ENCODE results near the gene RHOBTB1.

Gene RHOBTB1

DNA sequence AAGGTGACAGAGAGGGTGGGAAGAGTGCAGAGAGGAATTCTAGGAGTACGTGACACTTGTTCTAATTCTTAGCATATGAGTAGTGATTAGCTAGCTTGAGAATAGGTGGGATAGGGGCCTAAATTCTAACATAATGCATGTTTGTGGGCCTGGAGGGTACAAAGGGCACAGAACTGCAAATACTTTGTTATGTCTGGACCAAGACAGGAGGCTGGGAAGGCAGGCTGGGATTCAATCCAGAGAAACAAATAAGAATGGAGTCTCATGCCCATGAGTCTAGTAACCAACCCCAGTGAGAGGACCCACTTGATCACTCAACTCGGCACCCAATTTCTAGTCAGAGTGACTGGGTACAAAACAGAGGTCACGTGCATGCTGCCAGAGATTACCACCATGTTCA lies 40.9 kb downstream of the RHOBTB1 start:
- DNase-seq: no peak

DNA sequence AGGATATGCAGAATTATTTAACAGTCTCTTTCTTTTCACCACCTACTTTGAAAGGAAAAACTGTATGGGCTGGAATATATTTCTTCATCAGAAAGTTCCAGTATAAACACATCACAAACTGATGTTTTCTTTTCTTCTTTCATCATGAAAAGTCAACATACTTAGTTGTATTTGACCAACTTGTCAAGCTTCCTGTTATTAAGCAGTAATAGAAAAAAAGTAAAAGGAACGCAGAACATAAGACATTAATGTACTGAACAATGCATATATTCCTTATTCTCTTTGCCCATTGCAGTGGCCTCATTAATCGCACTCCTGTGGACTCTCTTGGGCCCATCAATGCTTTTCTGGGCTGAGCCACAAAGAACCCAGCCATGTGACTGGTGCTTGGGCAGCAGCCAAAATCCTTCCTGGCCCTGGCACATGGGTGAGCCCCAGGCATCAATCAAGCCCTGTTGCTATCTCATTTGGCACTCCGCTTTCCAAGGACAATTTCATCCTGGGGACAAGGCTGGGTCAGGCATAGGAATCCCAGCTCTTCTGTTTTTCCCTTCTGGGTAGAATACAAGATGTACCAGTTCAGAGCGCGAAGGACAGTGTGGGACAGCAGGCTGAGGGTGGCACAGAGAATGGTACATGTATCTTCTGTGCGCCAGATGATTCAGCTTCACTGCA lies 42.3 kb downstream of the RHOBTB1 start:
- no peak for DNase-seq

DNA sequence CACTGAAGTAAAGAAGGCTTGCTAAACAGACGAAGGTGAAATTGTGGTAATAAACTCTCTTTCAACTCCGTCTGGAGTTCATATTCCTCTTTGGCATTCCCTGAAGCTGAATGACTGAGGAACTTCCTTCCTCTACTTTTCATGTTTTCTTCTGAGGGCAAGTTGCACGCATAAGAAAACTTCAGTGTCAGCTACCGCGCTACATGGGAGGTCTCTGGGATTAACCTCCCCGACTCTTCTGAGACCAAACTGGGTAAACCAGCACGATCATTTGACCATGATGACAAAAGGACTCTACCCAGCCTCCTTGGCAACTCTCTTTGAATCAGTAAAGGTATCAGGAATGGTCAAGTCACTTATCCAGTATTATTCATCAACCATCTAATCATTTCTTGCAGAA lies 44.7 kb downstream of the RHOBTB1 start:
- DNase-seq: no peak

DNA sequence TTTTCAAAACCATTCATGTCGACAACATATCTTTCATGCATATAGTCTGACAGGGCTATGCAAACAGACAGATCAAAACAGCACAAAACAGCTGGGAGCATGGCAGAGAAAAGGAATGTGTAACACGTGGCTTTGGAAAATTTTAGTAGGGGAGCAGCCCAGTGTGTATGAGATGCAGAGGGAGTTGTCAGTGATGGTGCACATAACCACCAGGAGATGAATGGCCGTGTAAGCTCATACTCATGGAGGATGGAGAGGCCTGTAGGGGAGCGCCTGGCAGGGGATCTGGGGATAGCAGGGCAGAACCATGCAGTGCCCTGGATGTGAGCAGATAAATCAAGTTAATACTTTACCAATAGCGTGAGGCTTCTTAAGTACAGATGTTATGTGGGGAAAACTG lies 45.7 kb downstream of the RHOBTB1 start:
- no peak for DNase-seq

DNA sequence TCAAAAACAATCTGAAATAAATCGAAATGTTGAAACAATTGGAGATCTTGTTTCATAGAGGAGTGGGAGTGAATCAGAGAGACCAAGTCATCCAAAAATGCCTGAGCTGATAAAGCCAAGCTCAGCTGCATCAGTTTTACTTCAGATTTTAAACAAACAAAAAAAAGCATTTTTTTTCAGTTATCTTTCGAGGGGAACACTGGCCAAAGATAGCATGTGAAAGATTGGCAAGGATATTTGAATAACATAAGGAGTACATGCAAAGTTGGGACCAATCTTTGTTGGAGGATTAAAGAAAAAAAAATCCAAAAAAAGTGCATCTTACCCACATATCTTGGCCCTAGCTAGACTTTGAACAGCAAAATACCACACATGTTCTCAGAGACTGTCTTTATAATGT lies 47.2 kb downstream of the RHOBTB1 start:
- DNase-seq: no peak

DNA sequence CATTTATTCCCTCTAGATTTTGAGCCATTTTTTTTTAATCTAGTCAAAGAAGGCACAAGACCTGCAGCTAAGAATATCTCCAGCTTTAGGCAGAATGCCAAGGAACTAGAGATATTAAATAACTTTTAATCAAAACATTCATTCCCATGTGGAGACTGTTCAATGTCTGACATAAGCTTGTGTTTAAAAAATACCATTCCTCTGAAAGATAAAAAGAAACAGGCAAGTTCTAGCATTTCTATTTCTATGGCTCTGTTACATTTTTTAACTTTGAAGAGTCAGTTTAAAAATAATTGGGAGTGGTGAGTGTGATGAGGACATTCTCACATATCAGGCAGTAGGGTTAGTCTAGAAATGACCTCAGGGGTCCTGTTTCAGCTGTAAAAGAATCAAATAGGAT lies 48.0 kb downstream of the RHOBTB1 start:
- DNase-seq: no peak

DNA sequence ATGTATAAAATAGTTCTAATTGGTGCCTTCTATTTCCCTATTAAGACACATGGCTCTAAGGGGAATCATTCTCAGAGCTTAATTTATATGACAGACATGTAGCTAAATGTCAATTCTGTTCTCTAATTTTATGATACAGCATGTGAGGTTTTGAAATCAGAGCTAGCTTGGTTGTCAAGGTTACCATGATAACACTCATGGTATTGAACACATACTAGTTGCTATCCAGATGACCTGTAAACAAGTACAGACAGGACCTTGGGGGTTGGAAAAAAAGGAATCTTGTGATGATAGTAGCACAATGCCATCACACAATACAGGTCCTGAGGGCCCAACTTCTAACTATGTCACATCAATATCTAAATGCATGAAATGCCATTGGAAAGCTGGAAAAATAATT lies 49.2 kb downstream of the RHOBTB1 start:
- DNase-seq: no peak

DNA sequence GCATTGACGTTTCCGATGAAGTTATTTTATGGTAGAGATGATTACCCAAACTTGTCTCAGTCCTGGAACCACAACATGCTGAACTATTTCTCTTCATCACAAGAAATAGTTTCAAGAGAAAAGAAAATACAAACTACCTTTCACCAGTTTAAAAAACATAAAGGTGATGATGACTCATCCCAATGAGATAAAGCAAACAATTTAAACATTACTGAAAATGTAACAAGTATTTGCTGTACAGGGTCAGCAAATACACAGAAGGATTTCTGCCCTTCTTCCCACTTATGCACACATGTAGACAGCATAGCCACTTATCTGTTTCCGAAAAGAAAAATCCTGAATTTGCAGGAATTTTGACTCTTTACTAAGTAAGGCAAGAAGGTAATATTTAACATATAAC lies 50.8 kb downstream of the RHOBTB1 start:
- DNase-seq: no peak

DNA sequence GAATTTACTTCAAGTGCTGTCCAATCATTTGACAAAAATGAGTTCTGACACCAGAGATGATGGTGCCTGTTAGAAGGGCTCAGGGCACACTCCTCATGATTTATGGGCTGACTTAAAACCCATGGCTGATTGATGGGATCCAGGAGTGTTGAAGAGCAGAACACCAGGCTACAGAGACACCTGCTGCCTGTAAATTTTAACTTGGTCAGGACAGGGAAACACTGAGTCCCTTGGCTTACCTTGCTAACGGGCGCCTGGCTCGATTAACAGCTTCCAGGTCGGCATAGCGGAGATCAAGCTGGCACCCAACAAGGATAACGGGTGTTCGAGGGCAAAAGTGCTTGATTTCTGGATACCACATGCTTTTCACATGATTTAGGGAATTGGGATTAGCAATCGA lies 51.4 kb downstream of the RHOBTB1 start:
- no peak for DNase-seq

DNA sequence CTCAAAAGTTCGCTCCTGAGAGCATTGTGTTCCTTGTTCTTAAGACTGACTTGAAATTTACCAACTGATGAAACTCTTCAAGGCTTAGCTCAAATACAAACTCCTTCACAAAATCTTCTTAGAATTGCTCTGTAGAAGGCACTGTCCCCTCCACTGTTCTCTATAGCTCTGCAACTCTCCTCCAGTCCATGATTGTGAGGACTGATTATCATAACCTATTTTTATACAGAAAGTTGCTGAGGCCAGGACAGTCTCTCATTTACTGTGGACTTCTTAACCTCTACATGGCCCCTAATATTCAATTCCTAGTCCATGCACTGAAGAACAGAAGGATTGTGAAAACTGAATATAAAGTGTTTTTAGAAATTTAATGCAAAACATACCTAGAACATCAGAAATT lies 53.2 kb downstream of the RHOBTB1 start:
- no peak for DNase-seq

DNA sequence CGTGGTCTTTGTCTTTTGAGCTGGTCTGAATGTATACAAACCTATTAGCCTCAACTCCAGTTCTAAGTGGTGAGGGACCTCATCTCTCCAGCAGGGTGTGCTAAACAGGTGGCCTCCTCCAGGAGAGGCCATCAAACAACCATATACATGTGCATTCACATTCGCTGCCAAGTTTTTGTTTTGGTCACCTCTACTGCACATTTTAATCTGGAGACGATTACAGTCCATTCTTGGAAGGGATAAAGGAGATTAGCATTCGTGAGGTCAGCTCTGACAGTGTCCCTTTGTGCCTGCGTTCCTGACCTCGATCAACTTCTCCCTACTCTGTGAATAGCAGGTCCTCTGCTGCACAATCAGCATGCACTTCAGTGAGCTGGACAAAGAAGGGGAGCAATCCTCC lies 60.8 kb downstream of the RHOBTB1 start:
- DNase-seq: no peak

DNA sequence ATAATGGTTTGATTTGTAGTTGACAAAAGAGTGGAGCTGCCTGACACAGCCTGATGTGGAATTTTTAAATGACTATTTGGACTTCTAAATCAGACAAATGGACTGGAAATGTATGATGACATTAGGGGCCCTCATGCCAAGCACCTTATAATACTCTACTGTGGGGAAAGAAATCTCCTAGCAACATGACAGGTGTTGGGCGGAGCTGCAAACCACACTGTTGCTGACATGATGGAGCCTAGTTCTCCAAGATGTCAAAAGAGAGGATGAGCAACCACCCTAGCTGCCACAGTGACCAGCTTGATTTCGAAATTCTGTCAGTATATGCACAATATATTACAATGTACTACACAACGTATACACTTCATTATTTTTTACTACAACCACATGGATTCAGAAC lies 65.8 kb downstream of the RHOBTB1 start:
- DNase-seq: no peak

DNA sequence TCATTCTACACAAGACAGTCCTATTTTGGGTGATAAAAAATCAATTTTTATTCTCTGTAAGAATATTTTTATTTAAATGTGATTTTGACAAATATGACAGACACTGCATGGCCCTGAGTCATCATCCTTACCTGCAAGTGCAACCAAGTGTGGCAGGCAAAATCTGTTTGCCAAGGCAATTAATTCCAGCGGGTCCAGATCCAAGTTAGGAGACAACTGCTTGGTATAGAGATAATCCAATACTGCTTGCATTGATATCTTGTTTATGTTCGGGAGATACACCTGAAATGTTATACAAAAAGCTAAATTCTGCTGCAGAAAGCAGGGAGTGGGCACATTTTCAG lies 66.2 kb downstream of the RHOBTB1 start:
- no peak for DNase-seq

DNA sequence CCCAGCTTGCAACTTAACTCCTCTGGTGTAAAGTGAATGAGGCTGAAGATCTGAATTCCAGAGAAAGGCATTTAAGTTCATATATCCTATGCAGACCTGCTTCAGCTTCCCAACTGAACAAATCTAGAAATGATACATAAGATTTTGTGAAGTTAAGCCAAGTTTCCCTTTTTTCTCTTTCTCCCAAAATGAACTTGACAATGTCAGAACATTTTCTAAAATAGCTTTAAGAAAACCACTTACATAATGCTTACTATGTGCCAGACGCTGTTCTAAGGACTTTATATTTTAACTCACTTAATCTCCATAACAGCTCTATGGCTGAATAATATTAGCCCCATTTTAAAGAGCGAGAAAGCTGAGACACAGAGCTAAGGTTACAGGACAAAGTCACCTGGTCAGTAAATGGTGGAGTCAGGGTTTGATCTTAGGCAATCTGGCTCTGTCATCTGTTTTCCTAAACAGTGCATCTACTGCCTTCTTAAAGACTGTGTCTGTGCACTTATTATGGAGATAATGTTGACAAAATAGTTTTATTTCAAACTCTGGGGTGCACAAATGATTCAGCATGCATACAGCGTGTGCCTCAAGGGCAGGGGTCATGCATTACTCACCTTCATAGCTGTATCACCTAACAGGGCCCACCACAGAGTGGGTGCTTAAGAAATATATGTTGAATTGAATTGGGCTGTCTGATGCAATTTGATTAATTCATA lies 66.8 kb downstream of the RHOBTB1 start:
- DNase-seq: no peak

DNA sequence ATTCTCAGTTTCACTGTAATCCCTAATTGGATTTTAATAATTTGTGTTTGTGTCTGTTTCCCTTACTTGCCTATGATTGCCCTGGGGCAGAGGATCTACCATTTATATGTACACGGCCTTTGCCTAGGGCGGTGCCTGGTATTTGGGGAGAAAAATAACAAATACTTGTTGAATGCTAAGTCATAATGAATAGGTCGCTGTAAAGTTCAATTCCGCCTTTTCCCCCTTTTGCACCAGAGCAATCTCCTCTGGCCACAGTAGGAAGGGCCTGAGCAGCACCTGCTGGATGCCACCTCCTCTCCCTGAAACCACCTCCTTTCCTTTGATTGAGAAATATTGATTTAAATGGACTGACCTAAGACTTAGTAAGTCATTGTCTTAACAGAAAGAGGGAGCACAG lies 70.2 kb downstream of the RHOBTB1 start:
- DNase-seq: no peak

DNA sequence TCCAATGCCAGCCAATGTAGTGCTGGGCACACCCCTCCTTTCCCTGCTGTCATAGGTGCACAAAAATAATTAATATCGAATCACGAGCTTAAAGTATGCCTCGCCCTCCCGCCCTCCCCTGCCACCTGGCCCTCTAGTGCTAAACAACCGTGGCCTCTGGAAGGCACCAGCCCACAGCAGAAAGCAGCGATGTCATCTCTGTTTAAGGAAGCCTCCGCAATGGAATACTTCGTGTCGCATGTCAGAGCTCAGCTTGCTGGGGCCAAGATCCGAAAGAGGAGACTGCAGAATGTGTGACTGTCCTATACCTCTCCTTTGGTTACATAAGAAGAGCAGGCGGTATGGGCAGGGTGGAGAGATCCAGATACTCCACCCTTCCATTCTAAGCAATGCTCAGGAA lies 71.5 kb downstream of the RHOBTB1 start:
- DNase-seq: no peak

DNA sequence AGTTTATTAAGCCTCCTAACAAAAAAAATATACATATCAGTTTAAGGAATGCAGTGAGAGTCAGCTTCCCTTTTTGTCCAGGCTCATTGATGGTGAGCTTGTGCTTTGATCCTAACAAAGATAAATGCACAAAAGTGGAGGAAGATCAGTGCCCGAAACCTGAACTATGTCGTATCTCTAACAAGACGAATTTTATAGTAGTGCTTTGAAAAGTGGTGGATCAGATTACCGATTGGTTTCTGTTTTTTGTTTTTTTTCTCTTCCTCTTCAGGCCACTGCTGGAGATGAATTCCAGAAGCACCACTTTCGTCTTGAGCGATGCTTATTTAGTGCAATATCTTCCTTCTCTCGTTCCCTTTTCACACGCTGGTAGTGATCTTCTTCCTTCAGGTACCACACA lies 72.8 kb downstream of the RHOBTB1 start:
- DNase-seq: no peak

DNA sequence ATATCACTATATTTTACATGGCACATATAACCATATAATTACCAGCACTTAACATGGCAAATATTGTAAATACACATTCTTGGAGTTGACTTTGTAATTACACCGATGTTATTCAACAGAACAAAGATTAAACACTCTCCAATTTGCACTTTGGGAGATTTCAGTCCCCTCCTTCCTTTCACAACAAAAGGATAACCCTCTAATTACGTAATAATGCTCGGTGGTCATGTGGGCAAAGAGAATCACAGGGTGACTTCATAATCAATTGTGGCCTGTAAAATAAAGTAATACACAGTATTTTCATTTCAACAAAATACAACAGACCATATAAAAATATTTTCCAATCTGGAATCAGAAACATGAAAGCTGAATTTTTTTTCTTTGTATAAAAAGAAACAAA lies 73.2 kb downstream of the RHOBTB1 start:
- no peak for DNase-seq

DNA sequence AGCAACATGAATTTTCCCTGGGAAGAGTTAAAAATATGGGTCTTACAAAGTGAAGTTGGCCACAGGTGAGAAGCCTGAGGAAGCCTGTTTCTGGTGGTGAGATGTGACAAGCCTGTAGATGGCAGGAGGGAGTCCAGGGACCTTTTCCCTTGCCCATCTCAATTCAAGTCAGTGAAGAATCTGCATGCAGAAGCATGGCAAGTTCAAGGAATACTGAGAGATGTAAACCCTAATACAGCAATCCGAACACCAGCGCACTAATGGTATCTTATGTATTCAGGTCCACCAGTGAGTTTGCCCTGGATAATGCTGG lies 73.6 kb downstream of the RHOBTB1 start:
- no peak for DNase-seq

DNA sequence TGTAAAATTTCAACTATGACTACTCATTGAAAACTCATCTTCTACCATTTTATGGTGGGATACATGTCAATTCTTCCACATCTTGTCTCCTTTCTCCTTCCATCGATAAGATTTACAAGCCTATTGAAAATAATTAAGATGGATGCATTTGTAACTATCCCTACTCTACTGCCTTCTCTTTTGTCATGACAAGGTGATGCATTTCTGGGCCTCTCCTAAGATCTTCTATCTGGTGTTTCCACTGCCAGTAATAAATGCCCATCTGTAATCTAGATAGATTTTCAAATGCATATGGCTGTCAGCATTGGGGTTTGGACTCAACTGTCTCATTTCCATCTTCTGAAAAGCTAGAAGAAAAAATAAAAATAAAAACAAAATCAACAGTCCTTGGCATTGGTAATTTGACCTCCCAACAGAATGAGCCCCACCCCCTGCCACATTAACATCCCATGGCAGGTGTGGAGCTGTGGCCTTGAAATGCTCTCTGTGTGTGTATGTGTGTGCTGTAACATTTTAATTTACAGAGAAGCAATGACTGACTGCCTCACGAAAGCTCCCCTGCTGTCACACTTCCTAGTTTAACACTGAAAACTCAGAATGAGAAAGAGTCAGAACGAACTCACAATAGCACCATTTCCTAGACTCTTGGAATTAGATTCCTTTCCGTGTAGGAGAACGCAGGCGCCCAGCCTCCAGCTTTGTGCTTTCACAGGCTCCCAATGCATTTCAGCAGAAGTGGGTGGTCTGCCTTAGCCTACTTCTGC lies 74.2 kb downstream of the RHOBTB1 start:
- DNase-seq: no peak

DNA sequence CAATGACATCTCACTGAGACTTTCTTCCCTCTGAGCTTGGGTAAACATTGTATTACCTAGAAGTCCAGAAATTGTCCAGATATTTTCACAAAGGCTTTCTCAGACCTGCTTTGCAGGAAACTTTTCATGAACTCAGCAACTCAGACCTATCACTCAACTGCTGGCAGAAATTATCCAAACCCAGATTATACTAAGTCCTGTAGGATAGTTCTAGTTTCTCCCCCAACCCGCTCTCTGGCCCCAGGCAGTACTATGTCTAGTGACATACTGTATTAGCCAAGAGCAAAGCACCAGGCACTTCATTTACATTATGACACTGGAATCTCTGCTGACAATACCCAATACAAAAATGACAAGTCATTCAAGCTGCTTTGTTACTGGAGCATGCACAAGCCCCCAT lies 75.0 kb downstream of the RHOBTB1 start:
- no peak for DNase-seq

DNA sequence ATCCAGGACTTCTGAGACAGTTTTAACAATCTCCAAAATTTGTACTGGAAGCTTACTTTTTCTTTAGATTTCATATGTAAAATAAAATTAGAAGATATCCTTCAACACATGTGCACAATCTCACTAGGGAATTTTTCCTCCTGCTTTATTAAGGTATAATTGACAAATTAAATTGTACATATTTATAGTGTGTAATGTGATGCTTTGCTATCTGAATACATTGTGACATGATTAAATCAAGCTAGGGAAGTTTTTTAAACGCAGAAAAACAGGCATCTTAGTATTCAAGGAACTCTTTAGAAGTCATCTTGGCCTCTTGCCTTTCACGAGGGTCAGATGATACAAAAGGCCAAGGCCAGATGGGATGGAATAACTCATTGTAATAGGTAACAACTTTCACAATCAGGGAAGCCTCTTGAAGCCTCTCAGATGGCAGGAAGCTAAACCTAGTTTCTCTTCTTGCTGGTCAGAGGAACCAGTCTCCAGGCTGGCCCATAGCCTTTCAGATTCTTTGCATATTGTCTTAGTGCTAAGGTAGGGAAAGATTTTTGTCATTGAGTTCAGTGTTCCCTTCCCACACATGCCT lies 78.7 kb downstream of the RHOBTB1 start:
- no peak for DNase-seq

DNA sequence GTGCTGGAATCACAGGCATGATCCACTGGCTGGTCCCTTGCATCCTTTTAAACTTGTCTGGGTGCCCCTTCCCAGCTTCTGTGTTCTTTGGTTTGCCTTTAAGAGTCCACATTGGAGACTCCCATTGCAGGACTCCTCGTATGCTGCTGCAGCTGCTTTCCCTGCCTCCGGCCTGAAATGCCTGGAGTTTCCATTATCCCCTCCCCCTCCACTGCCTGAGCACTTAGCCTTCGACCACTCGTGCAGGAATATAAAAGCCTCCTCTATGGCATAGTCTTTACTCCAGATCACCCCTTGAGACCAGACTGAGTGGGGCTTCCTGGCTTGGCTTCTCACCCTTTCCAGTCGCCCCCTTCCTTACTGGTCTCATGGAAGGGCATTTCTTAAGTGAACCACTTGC lies 80.2 kb downstream of the RHOBTB1 start:
- DNase-seq: no peak

DNA sequence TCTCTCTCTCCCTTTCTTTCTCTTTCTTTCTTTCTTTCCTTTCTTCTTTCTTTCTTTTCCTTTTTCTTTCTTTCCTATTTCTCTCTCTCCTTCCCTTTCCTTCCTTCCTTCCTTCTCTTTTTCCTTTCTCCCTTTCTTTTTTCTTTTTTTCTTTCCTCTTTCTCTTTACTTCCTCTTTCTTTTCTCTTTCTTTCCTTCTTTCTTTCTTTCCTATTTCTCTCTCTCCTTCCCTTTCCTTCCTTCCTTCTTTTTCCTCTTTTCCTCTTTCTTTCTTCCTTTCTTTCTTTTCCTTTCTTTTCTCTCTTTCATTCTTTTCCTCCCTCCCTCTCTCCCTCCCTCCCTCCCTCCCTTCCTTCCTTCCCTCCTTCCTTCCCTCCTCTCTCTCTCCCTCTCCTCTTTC lies 81.5 kb downstream of the RHOBTB1 start:
- DNase-seq: no peak

Measured in CD4-positive, alpha-beta T cell treated with Interleukin-6 for 4 hours (primary cell).